ENCODE measurements around the gene TULP4.
"Not testable (repeated sequence)": the region's sequence is repeated elsewhere in the genome, so short reads cannot be mapped to it uniquely, and the experiment has no call there.

The TULP4 gene

GRCh38 chr6:158538741-158539140 lies 226.5 kb downstream of the TULP4 start:
- DNase-seq, result no peak

- no peak for DNase-seq
These were observed 227.1 kb downstream of the TULP4 start for GRCh38 chr6:158539413-158539812.

GRCh38 chr6:158539881-158540280 lies 227.6 kb downstream of the TULP4 start:
- DNase-seq, result no peak

- no peak for DNase-seq
These were observed 231.4 kb downstream of the TULP4 start for GRCh38 chr6:158543606-158544185.

GRCh38 chr6:158544428-158544827 lies 232.2 kb downstream of the TULP4 start:
- no peak for DNase-seq

GRCh38 chr6:158545043-158545966 lies 233.0 kb downstream of the TULP4 start:
- no peak for DNase-seq

GRCh38 chr6:158548418-158549161 lies 236.3 kb downstream of the TULP4 start:
- DNase-seq, result no peak

- no peak for DNase-seq
These were observed 240.0 kb downstream of the TULP4 start for GRCh38 chr6:158552055-158552795.

GRCh38 chr6:158552796-158553138 lies 240.5 kb downstream of the TULP4 start:
- no peak for DNase-seq

GRCh38 chr6:158554611-158555361 lies 242.5 kb downstream of the TULP4 start:
- no peak for DNase-seq

- DNase-seq, result no peak
These were observed 243.8 kb downstream of the TULP4 start for GRCh38 chr6:158556113-158556512.

- not testable (repeated sequence) for DNase-seq
These were observed 244.8 kb downstream of the TULP4 start for GRCh38 chr6:158557110-158557509.

- no peak for DNase-seq
These were observed 245.7 kb downstream of the TULP4 start for GRCh38 chr6:158557927-158558326.

- no peak for DNase-seq
These were observed 246.4 kb downstream of the TULP4 start for GRCh38 chr6:158558415-158559306.

- no peak for DNase-seq
These were observed 247.2 kb downstream of the TULP4 start for GRCh38 chr6:158559338-158559894.

GRCh38 chr6:158559895-158560835 lies 247.9 kb downstream of the TULP4 start, which contains the start of gene TMEM181:
Gene TMEM181, plus strand, starts transcription at chr6:158560091. Its CDS starts 134 bp downstream, at chr6:158560225.
- peak; percentile 88 for DNase-seq

GRCh38 chr6:158560836-158561320 lies 248.6 kb downstream of the TULP4 start:
- DNase-seq, result no peak

Data from fibroblast of skin of scalp (primary cell).